ENCODE results near the gene ARFGAP1. TPM values are rescaled to one million over a fixed set of nuclear protein-coding genes. Genes with fewer than 3 reads are reported as not detected.
A peak's percentile ranks its signal among the peaks of the same experiment; 100 is the strongest.

The ARFGAP1 gene
- total RNA-seq, 1 donor from 2014 or later, result 220 TPM

- Histone ChIP-seq H4K20me1 (ENCODE audit: insufficient read depth, low read length) (peaks cover 100% of the 10 kb centered on the region), H3K9me3 (ENCODE audit: insufficient read depth, low read depth, low read length) (no peaks in the 10 kb centered on the region), H3K4me3 (ENCODE audit: insufficient read depth, low read depth, low read length) (no peak overlapping the region), H3K27ac (ENCODE audit: low read depth, low read length) (no peak overlapping the region), H3K36me3 (ENCODE audit: insufficient read depth, low read length) (peaks cover 33% of the 10 kb centered on the region), H3K9ac (ENCODE audit: low read length) (no peak overlapping the region), H3K79me2 (ENCODE audit: insufficient read depth, low read length) (peaks cover 80% of the 10 kb centered on the region), H3K4me2 (ENCODE audit: low read length) (no peak overlapping the region), H2AFZ (ENCODE audit: low read depth, low read length) (no peak overlapping the region), H3K27me3 (ENCODE audit: insufficient read depth, low read length) (no peaks in the 10 kb centered on the region), H3K4me1 (ENCODE audit: insufficient read depth, low read length) (no peaks in the 10 kb centered on the region)
- no peaks in the 10 kb centered on the region for H3K27me3 Mint-ChIP-seq (ENCODE audit: low read depth, unreplicated experiment)
- H3K4me1 Mint-ChIP-seq (ENCODE audit: low read depth, unreplicated experiment), result peaks cover 5% of the 10 kb centered on the region
- TF ChIP-seq EZH2 (IDR thresholded peaks at IDR 0.05; ENCODE audit: insufficient read depth, low read length) (no peak), CTCF (IDR thresholded peaks at IDR 0.05; ENCODE audit: insufficient read depth, low read depth, low read length) (no peak)
- DNase-seq (ENCODE audit: low read depth) (no peak), FAIRE-seq (no peak)
- peak overlapping the region; percentile 26 for H3K27ac Mint-ChIP-seq (ENCODE audit: unreplicated experiment)
- H3K9me3 Mint-ChIP-seq (ENCODE audit: unreplicated experiment), result no peaks in the 10 kb centered on the region
- H3K36me3 Mint-ChIP-seq (ENCODE audit: low read depth, unreplicated experiment), result peaks cover 12% of the 10 kb centered on the region
- no peak overlapping the region for H3K4me3 Mint-ChIP-seq (ENCODE audit: unreplicated experiment)
Measured at GRCh38 chr20:63280371-63280770, 7.8 kb downstream of the ARFGAP1 start.

- peaks cover 2% of the 10 kb centered on the region for H3K4me1 Mint-ChIP-seq (ENCODE audit: low read depth, unreplicated experiment)
- no peak overlapping the region for H2AFZ ChIP-seq (ENCODE audit: low read depth, low read length)
- H3K9me3 ChIP-seq (ENCODE audit: insufficient read depth, low read depth, low read length), result no peaks in the 10 kb centered on the region
- no peak for DNase-seq (ENCODE audit: low read depth)
- H3K4me3 ChIP-seq (ENCODE audit: insufficient read depth, low read depth, low read length), result no peak overlapping the region
- H3K36me3 Mint-ChIP-seq (ENCODE audit: low read depth, unreplicated experiment), result peaks cover 15% of the 10 kb centered on the region
- no peak overlapping the region for H3K27ac ChIP-seq (ENCODE audit: low read depth, low read length)
- no peak overlapping the region for H3K9ac ChIP-seq (ENCODE audit: low read length)
- H3K36me3 ChIP-seq (ENCODE audit: insufficient read depth, low read length), result peaks cover 33% of the 10 kb centered on the region
- no peak for FAIRE-seq
- H3K4me2 ChIP-seq (ENCODE audit: low read length), result no peak overlapping the region
- no peaks in the 10 kb centered on the region for H3K4me1 ChIP-seq (ENCODE audit: insufficient read depth, low read length)
- peaks cover 100% of the 10 kb centered on the region for H4K20me1 ChIP-seq (ENCODE audit: insufficient read depth, low read length)
- TF ChIP-seq CTCF (IDR thresholded peaks at IDR 0.05; ENCODE audit: insufficient read depth, low read depth, low read length) (no peak), EZH2 (IDR thresholded peaks at IDR 0.05; ENCODE audit: insufficient read depth, low read length) (no peak)
- no peaks in the 10 kb centered on the region for H3K9me3 Mint-ChIP-seq (ENCODE audit: unreplicated experiment)
- no peaks in the 10 kb centered on the region for H3K27me3 ChIP-seq (ENCODE audit: insufficient read depth, low read length)
- H3K79me2 ChIP-seq (ENCODE audit: insufficient read depth, low read length), result peaks cover 73% of the 10 kb centered on the region
- H3K27ac Mint-ChIP-seq (ENCODE audit: unreplicated experiment), result peak overlapping the region; percentile 26
- no peak overlapping the region for H3K4me3 Mint-ChIP-seq (ENCODE audit: unreplicated experiment)
- H3K27me3 Mint-ChIP-seq (ENCODE audit: low read depth, unreplicated experiment), result no peaks in the 10 kb centered on the region
Measured at GRCh38 chr20:63280929-63281545, 8.4 kb downstream of the ARFGAP1 start.
